COLO829 (cell line): ENCODE results near the gene IL9.
A peak's percentile ranks its signal among the peaks of the same experiment; 100 is the strongest.

Source experiments
- DNase-seq: peaks from one replicate; pipeline ENCODE4 v3.0.0; 2012; ENCODE audit warnings: low spot score

IL9 gene

GRCh38 chr5:135895474-135896006, at the start of gene IL9:
IL9 (minus strand) TSS chr5:135895841; CDS start chr5:135895816, 25 bp downstream.
- no peak for DNase-seq

GRCh38 chr5:135944967-135945560, 49.4 kb upstream of the IL9 start:
- peak; percentile 23 for DNase-seq

- DNase-seq = no peak
These were observed 48.9 kb upstream of the IL9 start for GRCh38 chr5:135944564-135944963.

GRCh38 chr5:135942202-135942771, 46.6 kb upstream of the IL9 start:
- no peak for DNase-seq

- no peak for DNase-seq
These were observed 46.1 kb upstream of the IL9 start for GRCh38 chr5:135941711-135942110.

GRCh38 chr5:135937245-135937911, 41.7 kb upstream of the IL9 start:
- DNase-seq = no peak

GRCh38 chr5:135934939-135935338, 39.3 kb upstream of the IL9 start:
- DNase-seq = no peak

- DNase-seq = no peak
These were observed 35.3 kb upstream of the IL9 start for GRCh38 chr5:135930949-135931295.

GRCh38 chr5:135930029-135930948, 34.6 kb upstream of the IL9 start:
- no peak for DNase-seq

- DNase-seq = peak; percentile 8
These were observed 25.7 kb upstream of the IL9 start for GRCh38 chr5:135921388-135921787.

- DNase-seq = no peak
These were observed 24.6 kb upstream of the IL9 start for GRCh38 chr5:135920199-135920598.

GRCh38 chr5:135916638-135917263, 21.1 kb upstream of the IL9 start:
- no peak for DNase-seq

- no peak for DNase-seq
These were observed 19.9 kb upstream of the IL9 start for GRCh38 chr5:135915466-135916001.

- DNase-seq = no peak
These were observed 18.3 kb upstream of the IL9 start for GRCh38 chr5:135913713-135914626.

- DNase-seq = no peak
These were observed 9.5 kb upstream of the IL9 start for GRCh38 chr5:135905144-135905543.

- no peak for DNase-seq
These were observed 6.0 kb upstream of the IL9 start for GRCh38 chr5:135901633-135902032.

- DNase-seq = no peak
These were observed 4.6 kb upstream of the IL9 start for GRCh38 chr5:135900276-135900675.

- no peak for DNase-seq
These were observed 3.0 kb upstream of the IL9 start for GRCh38 chr5:135898651-135899050.

- no peak for DNase-seq
These were observed 852 bp downstream of the IL9 start for GRCh38 chr5:135894789-135895188.

GRCh38 chr5:135894276-135894675, 1.4 kb downstream of the IL9 start:
- DNase-seq = no peak

GRCh38 chr5:135891791-135892190, 3.9 kb downstream of the IL9 start:
- no peak for DNase-seq
